Activated CD4-positive, alpha-beta T cell treated with anti-CD3 and anti-CD28 coated beads for 1 hour (primary cell): ENCODE measurements around the gene SOCS4.
"Not testable (repeated sequence)": the region's sequence is repeated elsewhere in the genome, so short reads cannot be mapped to it uniquely, and the experiment has no call there.

ENCODE experiments used
- DNase-seq: peaks from one replicate; pipeline ENCODE4 v3.0.0-alpha.2; 2020

SOCS4 gene

GRCh38 chr14:55026793-55027561, at the start of gene SOCS4, which contains the start of gene WDHD1:
TSS of gene SOCS4 (plus strand) at chr14:55027236. CDS start at chr14:55043042, 15,806 bp downstream.
TSS of gene WDHD1 (minus strand) at chr14:55027099. CDS start at chr14:55026787, 312 bp downstream.
- peak; percentile 93 for DNase-seq

- no peak for DNase-seq
These were observed 48.0 kb upstream of the SOCS4 start for GRCh38 chr14:54979039-54979438.

- DNase-seq = no peak
These were observed 45.3 kb upstream of the SOCS4 start for GRCh38 chr14:54981698-54982097.

- DNase-seq = no peak
These were observed 41.9 kb upstream of the SOCS4 start for GRCh38 chr14:54985156-54985555.

- no peak for DNase-seq
These were observed 26.7 kb upstream of the SOCS4 start for GRCh38 chr14:55000381-55000780.

- DNase-seq = no peak
These were observed 22.0 kb upstream of the SOCS4 start for GRCh38 chr14:55005071-55005470.

- DNase-seq = no peak
These were observed 12.0 kb upstream of the SOCS4 start for GRCh38 chr14:55015006-55015405.

GRCh38 chr14:55019968-55020554, 7.0 kb upstream of the SOCS4 start:
- DNase-seq = no peak

GRCh38 chr14:55024365-55024764, 2.7 kb upstream of the SOCS4 start:
- DNase-seq = not testable (repeated sequence)

- DNase-seq = no peak
These were observed 1.1 kb upstream of the SOCS4 start for GRCh38 chr14:55025948-55026347.

- no peak for DNase-seq
These were observed 619 bp upstream of the SOCS4 start for GRCh38 chr14:55026441-55026792.

- no peak for DNase-seq
These were observed 1.0 kb downstream of the SOCS4 start for GRCh38 chr14:55028066-55028465.

- no peak for DNase-seq
These were observed 1.4 kb downstream of the SOCS4 start for GRCh38 chr14:55028476-55028875.

GRCh38 chr14:55031190-55031589, 4.2 kb downstream of the SOCS4 start:
- no peak for DNase-seq

GRCh38 chr14:55037995-55038394, 11.0 kb downstream of the SOCS4 start:
- not testable (repeated sequence) for DNase-seq

- no peak for DNase-seq
These were observed 11.7 kb downstream of the SOCS4 start for GRCh38 chr14:55038708-55039107.

- no peak for DNase-seq
These were observed 16.5 kb downstream of the SOCS4 start for GRCh38 chr14:55043528-55043927.

GRCh38 chr14:55045087-55045486, 18.1 kb downstream of the SOCS4 start:
- no peak for DNase-seq

- DNase-seq = no peak
These were observed 20.4 kb downstream of the SOCS4 start for GRCh38 chr14:55047301-55048053.

GRCh38 chr14:55048900-55049436, 21.9 kb downstream of the SOCS4 start:
- no peak for DNase-seq

GRCh38 chr14:55051165-55051422, 24.1 kb downstream of the SOCS4 start:
- no peak for DNase-seq

- DNase-seq = peak; percentile 86
These were observed 24.6 kb downstream of the SOCS4 start, which contains the start of gene MAPK1IP1L for GRCh38 chr14:55051423-55052268. TSS of gene MAPK1IP1L (plus strand) at chr14:55051647. CDS start at chr14:55061684, 10,037 bp downstream.
